Muscle layer of colon (tissue), 2 donors: ENCODE data around the gene AGK.
"Not testable (repeated sequence)": the region's sequence is repeated elsewhere in the genome, so short reads cannot be mapped to it uniquely, and the experiment has no call there.

ENCODE experiments used
- H3K27ac ChIP-seq: one replicate; pipeline ENCODE4 v1.7.0; 2013; ENCODE audit warnings: low read depth, mild to moderate bottlenecking, low read length, moderate library complexity
- H3K27me3 ChIP-seq, 2 donors: one replicate each; pipeline ENCODE4 v1.7.0; 2013; ENCODE audit warnings: low read length in 2 of 2, mild to moderate bottlenecking in 2 of 2; ENCODE audit not compliant: insufficient read depth in 2 of 2, control insufficient read depth in 1 of 2
- H3K36me3 ChIP-seq: one replicate; pipeline ENCODE4 v1.7.0; 2013; ENCODE audit warnings: mild to moderate bottlenecking, low read length; ENCODE audit not compliant: insufficient read depth
- H3K4me1 ChIP-seq: one replicate; pipeline ENCODE4 v1.7.0; 2013; ENCODE audit warnings: mild to moderate bottlenecking, low read length; ENCODE audit not compliant: insufficient read depth
- H3K4me3 ChIP-seq, 2 donors: one replicate each; pipeline ENCODE4 v1.7.0; 2013; ENCODE audit warnings: low read length in 2 of 2, low read depth in 1 of 2, mild to moderate bottlenecking in 1 of 2, moderate library complexity in 1 of 2
- H3K9ac ChIP-seq: one replicate; pipeline ENCODE4 v1.7.0; 2013; ENCODE audit warnings: low read length
- H3K9me3 ChIP-seq: one replicate; pipeline ENCODE4 v1.7.0; 2013; ENCODE audit warnings: mild to moderate bottlenecking, low read length
- donor health status: abdominal sarcoma.
- donor health status: Adenocarcinoma of cecum.

AGK gene

GRCh38 chr7:141630621-141631020 lies 79.4 kb downstream of the AGK start:
- no peaks in the 10 kb centered on the region for H3K27me3 ChIP-seq

GRCh38 chr7:141631525-141631924 lies 80.3 kb downstream of the AGK start:
- H3K9me3 ChIP-seq = no peaks in the 10 kb centered on the region
- H3K27ac ChIP-seq = no peak overlapping the region
- no peaks in the 10 kb centered on the region for H3K27me3 ChIP-seq
- H3K4me1 ChIP-seq = no peaks in the 10 kb centered on the region
- H3K36me3 ChIP-seq = no peaks in the 10 kb centered on the region
- no peak overlapping the region for H3K9ac ChIP-seq
- no peak overlapping the region for H3K4me3 ChIP-seq

More at GRCh38 chr7:141630621-141631020, 79.4 kb downstream of the AGK start:
- Histone ChIP-seq H3K27ac (no peak overlapping the region), H3K4me1 (no peaks in the 10 kb centered on the region), H3K9me3 (no peaks in the 10 kb centered on the region), H3K9ac (no peak overlapping the region), H3K36me3 (no peaks in the 10 kb centered on the region), H3K4me3 (no peak overlapping the region)

GRCh38 chr7:141634065-141634464 lies 82.9 kb downstream of the AGK start:
- H3K4me3 ChIP-seq = no peak overlapping the region
- H3K9me3 ChIP-seq = no peaks in the 10 kb centered on the region
- H3K27ac ChIP-seq = no peak overlapping the region
- no peaks in the 10 kb centered on the region for H3K27me3 ChIP-seq
- H3K36me3 ChIP-seq = no peaks in the 10 kb centered on the region
- H3K9ac ChIP-seq = no peak overlapping the region
- H3K4me1 ChIP-seq = no peaks in the 10 kb centered on the region

- H3K27ac ChIP-seq = no peak overlapping the region
- no peaks in the 10 kb centered on the region for H3K27me3 ChIP-seq
- H3K4me3 ChIP-seq = no peak overlapping the region
- no peaks in the 10 kb centered on the region for H3K36me3 ChIP-seq
- H3K9me3 ChIP-seq = no peaks in the 10 kb centered on the region
- H3K4me1 ChIP-seq = no peaks in the 10 kb centered on the region
- H3K9ac ChIP-seq = no peak overlapping the region
Measured at GRCh38 chr7:141636053-141636452, 84.8 kb downstream of the AGK start.

- Histone ChIP-seq H3K4me3 (no peak overlapping the region), H3K36me3 (peaks cover 16% of the 10 kb centered on the region), H3K27ac (no peak overlapping the region), H3K27me3 (no peaks in the 10 kb centered on the region), H3K9me3 (no peaks in the 10 kb centered on the region), H3K9ac (no peak overlapping the region), H3K4me1 (no peaks in the 10 kb centered on the region)
Measured at GRCh38 chr7:141640239-141640840, 89.1 kb downstream of the AGK start.

GRCh38 chr7:141641876-141642275 lies 90.7 kb downstream of the AGK start:
- no peak overlapping the region for H3K27ac ChIP-seq
- no peak overlapping the region for H3K9ac ChIP-seq
- no peak overlapping the region for H3K4me3 ChIP-seq
- no peaks in the 10 kb centered on the region for H3K9me3 ChIP-seq
- peaks cover 16% of the 10 kb centered on the region for H3K36me3 ChIP-seq
- no peaks in the 10 kb centered on the region for H3K27me3 ChIP-seq
- no peaks in the 10 kb centered on the region for H3K4me1 ChIP-seq

GRCh38 chr7:141645188-141645587 lies 94.0 kb downstream of the AGK start:
- H3K36me3 ChIP-seq = peaks cover 16% of the 10 kb centered on the region

GRCh38 chr7:141646826-141647480 lies 95.7 kb downstream of the AGK start:
- H3K36me3 ChIP-seq = peaks cover 8% of the 10 kb centered on the region
- H3K9ac ChIP-seq = no peak overlapping the region
- H3K9me3 ChIP-seq = no peaks in the 10 kb centered on the region
- no peak overlapping the region for H3K27ac ChIP-seq
- no peak overlapping the region for H3K4me3 ChIP-seq
- no peaks in the 10 kb centered on the region for H3K27me3 ChIP-seq
- H3K4me1 ChIP-seq = peaks cover 21% of the 10 kb centered on the region

More at GRCh38 chr7:141645188-141645587, 94.0 kb downstream of the AGK start:
- Histone ChIP-seq H3K27me3 (no peaks in the 10 kb centered on the region), H3K9me3 (no peaks in the 10 kb centered on the region), H3K4me3 (no peak overlapping the region), H3K4me1 (peaks cover 16% of the 10 kb centered on the region), H3K9ac (no peak overlapping the region), H3K27ac (no peak overlapping the region)

GRCh38 chr7:141647701-141648100 lies 96.5 kb downstream of the AGK start:
- H3K36me3 ChIP-seq, H3K27me3 ChIP-seq, H3K4me3 ChIP-seq, H3K27ac ChIP-seq, H3K9me3 ChIP-seq, H3K9ac ChIP-seq: not testable (repeated sequence)
- peaks cover 21% of the 10 kb centered on the region for H3K4me1 ChIP-seq

GRCh38 chr7:141648276-141649114 lies 97.3 kb downstream of the AGK start:
- H3K4me1 ChIP-seq = peaks cover 21% of the 10 kb centered on the region
- H3K36me3 ChIP-seq = peaks cover 6% of the 10 kb centered on the region
- no peak overlapping the region for H3K4me3 ChIP-seq
- H3K27ac ChIP-seq = peak overlapping the region; percentile 32
- no peaks in the 10 kb centered on the region for H3K27me3 ChIP-seq
- no peak overlapping the region for H3K9ac ChIP-seq
- no peaks in the 10 kb centered on the region for H3K9me3 ChIP-seq

GRCh38 chr7:141649137-141649864 lies 98.1 kb downstream of the AGK start:
- Histone ChIP-seq H3K4me1 (peaks cover 21% of the 10 kb centered on the region), H3K27ac (peak overlapping the region; percentile 58), H3K36me3 (peaks cover 6% of the 10 kb centered on the region), H3K27me3 (no peaks in the 10 kb centered on the region), H3K9ac (no peak overlapping the region), H3K9me3 (no peaks in the 10 kb centered on the region), H3K4me3 (no peak overlapping the region)
